Ascending aorta (tissue), 2 donors: ENCODE data around the gene CHD6. TPM values are rescaled to one million over a fixed set of nuclear protein-coding genes. Genes with fewer than 3 reads are reported as not detected.

Source experiments
- DNase-seq, 2 donors: peaks; one replicate each; pipeline ENCODE4 v3.0.0-alpha.2; 2019; ENCODE audit warnings: low spot score in 2 of 2
- H3K27ac ChIP-seq, 2 donors: fragments of 200-600 bp; sonication (generic); one replicate each; pipeline ENCODE4 v1.5.1; 2016 to 2017; ENCODE audit warnings: mild to moderate bottlenecking in 1 of 2
- H3K27me3 ChIP-seq: fragments of 200-600 bp; sonication (generic); one replicate; pipeline ENCODE4 v1.5.1; 2017
- H3K36me3 ChIP-seq, 2 donors: fragments of 200-600 bp; sonication (generic); one replicate each; pipeline ENCODE4 v1.5.1; 2016
- H3K4me1 ChIP-seq, 2 donors: fragments of 200-600 bp; sonication (generic); one replicate each; pipeline ENCODE4 v1.5.1; 2016 to 2017; ENCODE audit warnings: mild to moderate bottlenecking in 1 of 2
- H3K4me3 ChIP-seq, 2 donors: fragments of 200-600 bp; sonication (generic); one replicate each; pipeline ENCODE4 v1.5.1; 2016 to 2017; ENCODE audit warnings: mild to moderate bottlenecking in 1 of 2
- H3K9me3 ChIP-seq, 2 donors: fragments of 200-600 bp; sonication (generic); one replicate each; pipeline ENCODE4 v1.5.1; 2016
- CTCF ChIP-seq, 3 experiments: fragments of 200-600 bp in 2 of 3; fragments of 450-650 bp in 1 of 3; sonication (generic) in 2 of 3; IDR thresholded peaks; one replicate each; pipeline ENCODE4 v1.5.1; 2016 to 2019; ENCODE audit warnings: antibody characterized with exemption in 3 of 3, mild to moderate bottlenecking in 1 of 3, moderate library complexity in 1 of 3
- intact Hi-C: fragments of 100-400 bp; cut with DNase I; formaldehyde crosslinking; loops from one replicate; pipeline ENCODE4 v1.15.1; 2023
- total RNA-seq: library from RNA; depleted of rRNA; stranded (reverse); fragments of >200 nt; gene quantifications from one replicate; pipeline ENCODE4 v1.1.0, GENCODE V29; 2016

The CHD6 gene
- total RNA-seq, 1 donor from 2014 or later = 42.9 TPM

GRCh38 chr20:41405436-41405835 lies 212.7 kb downstream of the CHD6 start:
- Histone ChIP-seq H3K27me3 (no peaks in the 10 kb centered on the region), H3K27ac (no peak overlapping the region)

GRCh38 chr20:41403604-41404003 lies 214.6 kb downstream of the CHD6 start:
- no peak for TF ChIP-seq CTCF (IDR thresholded peaks at IDR 0.05)
- no peaks in the 10 kb centered on the region for H3K27me3 ChIP-seq
- H3K9me3 ChIP-seq = no peaks in the 10 kb centered on the region
- H3K36me3 ChIP-seq = peaks cover 53 to 57% of the 10 kb centered on the region in 2 donors
- DNase-seq = no peak
- H3K27ac ChIP-seq = no peak overlapping the region
- intact Hi-C loops = no loop called here
- no peak overlapping the region for H3K4me3 ChIP-seq
- H3K4me1 ChIP-seq = no peaks in the 10 kb centered on the region

More at GRCh38 chr20:41405436-41405835, 212.7 kb downstream of the CHD6 start:
- no peak for DNase-seq
- Histone ChIP-seq H3K9me3 (no peaks in the 10 kb centered on the region), H3K36me3 (peaks cover 71 to 75% of the 10 kb centered on the region in 2 donors), H3K4me3 (no peak overlapping the region), H3K4me1 (no peaks in the 10 kb centered on the region)
- TF ChIP-seq CTCF (IDR thresholded peaks at IDR 0.05) = no peak
- intact Hi-C loops = no loop called here

GRCh38 chr20:41398408-41398807 lies 219.8 kb downstream of the CHD6 start:
- Histone ChIP-seq H3K9me3 (no peaks in the 10 kb centered on the region), H3K27me3 (no peaks in the 10 kb centered on the region), H3K4me3 (no peak overlapping the region), H3K4me1 (no peaks in the 10 kb centered on the region), H3K36me3 (peaks cover 4 to 5% of the 10 kb centered on the region in 2 donors), H3K27ac (no peak overlapping the region)
- intact Hi-C loops = loop anchor here (5.0 kb wide), 1 partner anchor 46 kb away; no protein-coding TSS in a partner anchor
- TF ChIP-seq CTCF (IDR thresholded peaks at IDR 0.05) = no peak
- DNase-seq = no peak

- Histone ChIP-seq H3K27ac (no peak overlapping the region), H3K36me3 (no peaks in the 10 kb centered on the region), H3K4me1 (no peaks in the 10 kb centered on the region), H3K4me3 (no peak overlapping the region), H3K9me3 (no peaks in the 10 kb centered on the region), H3K27me3 (no peaks in the 10 kb centered on the region)
- intact Hi-C loops = loop anchor here (5.0 kb wide), 1 partner anchor 44 kb away; no protein-coding TSS in a partner anchor
- no peak for DNase-seq
- no peak for TF ChIP-seq CTCF (IDR thresholded peaks at IDR 0.05)
Observed at GRCh38 chr20:41395667-41396664, 222.2 kb downstream of the CHD6 start.

- Histone ChIP-seq H3K4me3 (no peak overlapping the region), H3K36me3 (no peaks in the 10 kb centered on the region), H3K9me3 (no peaks in the 10 kb centered on the region), H3K4me1 (no peaks in the 10 kb centered on the region), H3K27ac (no peak overlapping the region), H3K27me3 (no peaks in the 10 kb centered on the region)
- no peak for TF ChIP-seq CTCF (IDR thresholded peaks at IDR 0.05)
- DNase-seq = no peak
- intact Hi-C loops = loop anchor here (5.0 kb wide), 1 partner anchor 43 kb away; no protein-coding TSS in a partner anchor
Observed at GRCh38 chr20:41394931-41395666, 223.1 kb downstream of the CHD6 start.
